GM23338 (cell line): ENCODE measurements around the gene YTHDF1. TPM values are rescaled to one million over a fixed set of nuclear protein-coding genes. Genes with fewer than 3 reads are reported as not detected.

Source experiments
- ATAC-seq: fragments of 200-7000 bp; cut with Tn5 transposase; 3 replicates; pipeline ENCODE4 v1.9.1; 2020
- DNase-seq: peaks from one replicate; pipeline ENCODE4 v3.0.0-alpha.2; 2015; ENCODE audit warnings: low spot score
- H2AFZ ChIP-seq: fragments of 200-600 bp; sonication (generic); 2 replicates; pipeline ENCODE4 v1.8.0; 2016; ENCODE audit warnings: antibody characterized with exemption, mild to moderate bottlenecking, moderate library complexity
- H3F3A ChIP-seq: fragments of 200-600 bp; sonication (generic); replicated peaks from 2 replicates; pipeline ENCODE4 v1.8.0; 2017; ENCODE audit warnings: antibody characterized with exemption, mixed run types, low read depth
- H3K27ac ChIP-seq: fragments of 200-600 bp; sonication (generic); 2 replicates; pipeline ENCODE4 v1.6.1; 2016; ENCODE audit warnings: low read depth
- H3K27me3 ChIP-seq: fragments of 200-600 bp; sonication (generic); 2 replicates; pipeline ENCODE4 v1.8.0; 2016; ENCODE audit warnings: mild to moderate bottlenecking, mixed run types, moderate library complexity; ENCODE audit not compliant: insufficient read depth
- H3K36me3 ChIP-seq: fragments of 200-600 bp; sonication (generic); 2 replicates; pipeline ENCODE4 v1.8.0; 2016; ENCODE audit warnings: mild to moderate bottlenecking; ENCODE audit not compliant: insufficient read depth
- H3K4me1 ChIP-seq: fragments of 200-600 bp; sonication (generic); 2 replicates; pipeline ENCODE4 v1.8.0; 2016; ENCODE audit warnings: mild to moderate bottlenecking, moderate library complexity; ENCODE audit not compliant: insufficient read depth
- H3K4me2 ChIP-seq: fragments of 200-600 bp; sonication (generic); 2 replicates; pipeline ENCODE4 v1.7.1; 2017; ENCODE audit warnings: mixed run types
- H3K4me3 ChIP-seq: fragments of 200-600 bp; sonication (generic); 2 replicates; pipeline ENCODE4 v1.6.1; 2016; ENCODE audit warnings: mixed run types
- H3K79me2 ChIP-seq: fragments of 200-600 bp; sonication (generic); replicated peaks from 2 replicates; pipeline ENCODE4 v1.8.0; 2017; ENCODE audit warnings: mild to moderate bottlenecking; ENCODE audit not compliant: insufficient read depth
- H3K9me2 ChIP-seq: fragments of 200-600 bp; sonication (generic); 2 replicates; pipeline ENCODE4 v1.8.0; 2017; ENCODE audit not compliant: insufficient read depth
- H4K20me1 ChIP-seq: fragments of 200-600 bp; sonication (generic); replicated peaks from 2 replicates; pipeline ENCODE4 v1.8.0; 2017; ENCODE audit warnings: mild to moderate bottlenecking; ENCODE audit not compliant: insufficient read depth
- H3K27ac Mint-ChIP-seq: 2 replicates; pipeline ENCODE4 v1.8.0; 2020; ENCODE audit warnings: inconsistent platforms, mild to moderate bottlenecking, moderate library complexity, mixed read lengths
- H3K27me3 Mint-ChIP-seq: 3 replicates; pipeline ENCODE4 v1.8.0; 2022; ENCODE audit warnings: low read depth, mild to moderate bottlenecking, moderate library complexity, mixed read lengths, inconsistent platforms; ENCODE audit not compliant: insufficient read depth, poor library complexity
- H3K36me3 Mint-ChIP-seq: 3 replicates; pipeline ENCODE4 v1.8.0; 2021; ENCODE audit warnings: low read depth, mild to moderate bottlenecking, inconsistent platforms, moderate library complexity, mixed read lengths
- H3K4me1 Mint-ChIP-seq: 3 replicates; pipeline ENCODE4 v1.8.0; 2020; ENCODE audit warnings: mild to moderate bottlenecking, inconsistent platforms, mixed read lengths
- H3K4me3 Mint-ChIP-seq: 3 replicates; pipeline ENCODE4 v1.8.0; 2021; ENCODE audit warnings: moderate library complexity, mild to moderate bottlenecking, inconsistent platforms, mixed read lengths
- H3K9me3 Mint-ChIP-seq: 3 replicates; pipeline ENCODE4 v1.8.0; 2020; ENCODE audit warnings: moderate library complexity, mild to moderate bottlenecking, inconsistent platforms, mixed read lengths
- CTCF ChIP-seq, 2 experiments: fragments of 200-600 bp in 1 of 2; sonication (generic) in 1 of 2; conservative IDR thresholded peaks; 2 replicates each; pipeline versions ENCODE4 v1.5.1 to v1.6.1; 2016 to 2017; ENCODE audit warnings: antibody characterized with exemption in 2 of 2, low read depth in 2 of 2, mild to moderate bottlenecking in 2 of 2, moderate library complexity in 1 of 2
- ETS1 ChIP-seq: IDR thresholded peaks from 2 replicates; pipeline ENCODE4 v1.6.1; 2016; ENCODE audit warnings: antibody characterized with exemption
- EZH2phosphoT487 ChIP-seq: fragments of 200-600 bp; sonication (generic); IDR thresholded peaks from one replicate; pipeline ENCODE4 v1.8.1; 2018; ENCODE audit warnings: antibody characterized with exemption; ENCODE audit not compliant: unreplicated experiment
- REST ChIP-seq: IDR thresholded peaks from one replicate; pipeline ENCODE4 v1.6.1; 2018; ENCODE audit warnings: antibody characterized with exemption; ENCODE audit not compliant: unreplicated experiment
- STAT1 ChIP-seq: IDR thresholded peaks from one replicate; pipeline ENCODE4 v1.6.1; 2016; ENCODE audit warnings: antibody characterized with exemption; ENCODE audit not compliant: unreplicated experiment
- ZNF331 ChIP-seq: fragments of 250-450 bp; sonication (Bioruptor Pico); IDR thresholded peaks from 2 replicates; pipeline ENCODE4 v1.5.0; 2020; ENCODE audit warnings: low read depth, mild to moderate bottlenecking, moderate library complexity
- ZNF462 ChIP-seq: fragments of 250-450 bp; sonication (Bioruptor Pico); IDR thresholded peaks from 2 replicates; pipeline ENCODE4 v1.5.0; 2020; ENCODE audit warnings: mild to moderate bottlenecking, moderate library complexity
- polyA plus RNA-seq: library from polyadenylated mRNA; unstranded; fragments of >200 nt; fragmentation: Nextera tagmentation; extraction: Ambion mirVana; gene quantifications from 2 replicates; pipeline ENCODE4 v1.2.1, GENCODE V29; 2016
- total RNA-seq: library from RNA; depleted of rRNA; stranded (reverse); fragments of >200 nt; shearing (Covaris generic); gene quantifications from 2 replicates; pipeline ENCODE4 v1.2.3, GENCODE V29; 2014

The YTHDF1 gene
- total and polyA plus RNA-seq, 2 experiments from 2014 or later: 30.9 to 64.3 TPM

- ATAC-seq: no peak
- H3K79me2 ChIP-seq: no peaks in the 10 kb centered on the region
- TF ChIP-seq REST: no peak
- TF ChIP-seq EZH2phosphoT487: no peak
- H3K27me3 Mint-ChIP-seq: no peaks in the 10 kb centered on the region
- no peaks in the 10 kb centered on the region for H4K20me1 ChIP-seq
- no peaks in the 10 kb centered on the region for H3K4me1 ChIP-seq
- no peak overlapping the region for H3K4me2 ChIP-seq
- DNase-seq: no peak
- H2AFZ ChIP-seq: no peak overlapping the region
- H3K9me3 Mint-ChIP-seq: peaks cover 28% of the 10 kb centered on the region
- peaks cover 8% of the 10 kb centered on the region for H3K36me3 Mint-ChIP-seq
- H3K36me3 ChIP-seq: no peaks in the 10 kb centered on the region
- H3K27ac Mint-ChIP-seq: no peak overlapping the region
- H3K9me2 ChIP-seq: 0 out of 2 replicates have a peak, but pooled peaks cover 3% of the 10 kb centered on the region
- H3K4me3 ChIP-seq: no peak overlapping the region
- no peaks in the 10 kb centered on the region for H3F3A ChIP-seq
- H3K4me1 Mint-ChIP-seq: peaks cover 5% of the 10 kb centered on the region; the same call in 1 of the 3 replicates
- no peak overlapping the region for H3K27ac ChIP-seq
- no peaks in the 10 kb centered on the region for H3K27me3 ChIP-seq
- no peak overlapping the region for H3K4me3 Mint-ChIP-seq
These were observed 67.2 kb downstream of the YTHDF1 start for GRCh38 chr20:63148696-63149095.

GRCh38 chr20:63147532-63147931, 68.4 kb downstream of the YTHDF1 start:
- Histone ChIP-seq H3K27me3 (no peaks in the 10 kb centered on the region), H3K27ac (no peak overlapping the region), H2AFZ (no peak overlapping the region), H3K4me1 (no peaks in the 10 kb centered on the region), H3K4me3 (no peak overlapping the region), H3K36me3 (no peaks in the 10 kb centered on the region), H3K4me2 (no peak overlapping the region), H4K20me1 (no peaks in the 10 kb centered on the region), H3F3A (no peaks in the 10 kb centered on the region), H3K79me2 (no peaks in the 10 kb centered on the region), H3K9me2 (0 out of 2 replicates have a peak, but pooled peaks cover 3% of the 10 kb centered on the region)
- no peaks in the 10 kb centered on the region for H3K27me3 Mint-ChIP-seq
- no peak for DNase-seq
- H3K9me3 Mint-ChIP-seq: peaks cover 33% of the 10 kb centered on the region
- no peak overlapping the region for H3K27ac Mint-ChIP-seq
- no peak for ATAC-seq
- peaks cover 7% of the 10 kb centered on the region; the same call in 2 of the 3 replicates for H3K4me1 Mint-ChIP-seq
- H3K36me3 Mint-ChIP-seq: peaks cover 8% of the 10 kb centered on the region
- no peak overlapping the region for H3K4me3 Mint-ChIP-seq
- no peak for TF ChIP-seq ETS1
- no peak for TF ChIP-seq CTCF (conservative IDR thresholded peaks at IDR 0.05; ENCODE audit: low read depth in 2 of 2)
- TF ChIP-seq ZNF462: no peak
- no peak for TF ChIP-seq ZNF331 (CRISPR knock-in tag)
- TF ChIP-seq STAT1: no peak
